A673 (cell line): ENCODE results near the gene MATN1.

Experiments
- CTCF ChIP-seq: fragments of 300-800, 200-600 bp; sonication (generic); conservative IDR thresholded peaks from 2 replicates; pipeline ENCODE4 v1.5.1; 2017; ENCODE audit warnings: low read depth, mild to moderate bottlenecking, antibody characterized with exemption, low read length, moderate library complexity, mixed read lengths
- EZH2 ChIP-seq: fragments of 200-600 bp; sonication (generic); IDR thresholded peaks from 2 replicates; pipeline ENCODE4 v1.6.1; 2017; ENCODE audit warnings: borderline replicate concordance, low read depth, mild to moderate bottlenecking, mixed read lengths, antibody characterized with exemption, low read length; ENCODE audit not compliant: poor library complexity, severe bottlenecking

DNA sequence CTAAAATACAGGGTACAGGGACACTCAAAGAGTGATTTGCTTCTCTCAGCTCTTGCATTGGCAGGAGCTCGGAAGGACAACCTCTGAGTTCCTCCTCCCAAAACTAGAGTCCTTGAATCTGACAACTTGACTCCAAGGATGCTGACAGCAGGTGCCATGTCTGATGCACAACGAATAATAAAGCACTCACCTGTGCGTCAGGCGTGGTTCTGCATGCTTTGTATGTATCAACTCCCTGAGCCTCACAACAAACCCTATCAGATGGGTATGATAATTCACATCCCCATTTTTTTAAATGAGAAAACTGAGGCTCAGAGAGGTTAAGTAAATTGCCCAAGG, 32.8 kb upstream of the MATN1 start:
- no peak for TF ChIP-seq CTCF
- no peak for TF ChIP-seq EZH2
